Measurements from ENCODE around the gene SH3BP5L. TPM values are rescaled to one million over a fixed set of nuclear protein-coding genes. Genes with fewer than 3 reads are reported as not detected.
"Not testable (repeated sequence)": the region's sequence is repeated elsewhere in the genome, so short reads cannot be mapped to it uniquely, and the experiment has no call there.

The SH3BP5L gene
- total RNA-seq, 1 donor from 2014 or later: 27.5 TPM

DNA sequence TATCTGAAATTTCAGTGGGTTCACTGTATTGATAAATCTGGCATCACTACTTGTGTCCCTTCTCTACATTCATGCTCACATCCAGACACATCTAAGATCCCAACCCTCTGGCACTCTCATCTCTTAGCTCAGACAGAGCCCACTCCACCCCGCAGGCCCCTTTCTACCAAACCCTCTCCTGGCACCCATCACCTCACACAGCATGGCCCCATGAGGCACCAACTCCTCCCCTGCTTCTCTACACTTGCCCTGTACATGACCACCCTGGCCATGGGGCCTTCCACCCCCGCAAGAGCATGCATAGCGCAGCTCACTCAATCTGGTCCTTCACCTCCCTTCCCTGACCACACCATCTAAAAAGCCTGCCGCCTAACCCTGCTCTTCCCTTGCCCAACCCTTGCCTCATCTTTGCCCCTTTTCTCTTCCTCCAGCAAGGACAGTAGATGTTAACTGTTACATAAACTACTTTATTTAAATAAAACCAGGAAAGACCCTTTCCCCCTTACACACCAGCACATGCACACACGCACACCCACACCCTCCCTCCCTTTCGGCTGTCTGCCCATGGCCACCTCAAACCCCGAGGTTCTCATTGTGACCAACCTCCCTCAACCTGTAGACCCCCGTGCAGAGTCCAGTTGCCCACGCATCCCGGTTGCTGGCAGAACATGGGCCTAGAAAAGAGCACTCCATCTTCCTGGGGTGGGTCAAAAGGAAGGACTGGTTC is 15.6 kb downstream of the SH3BP5L start:
- DNase-seq: no peak

DNA sequence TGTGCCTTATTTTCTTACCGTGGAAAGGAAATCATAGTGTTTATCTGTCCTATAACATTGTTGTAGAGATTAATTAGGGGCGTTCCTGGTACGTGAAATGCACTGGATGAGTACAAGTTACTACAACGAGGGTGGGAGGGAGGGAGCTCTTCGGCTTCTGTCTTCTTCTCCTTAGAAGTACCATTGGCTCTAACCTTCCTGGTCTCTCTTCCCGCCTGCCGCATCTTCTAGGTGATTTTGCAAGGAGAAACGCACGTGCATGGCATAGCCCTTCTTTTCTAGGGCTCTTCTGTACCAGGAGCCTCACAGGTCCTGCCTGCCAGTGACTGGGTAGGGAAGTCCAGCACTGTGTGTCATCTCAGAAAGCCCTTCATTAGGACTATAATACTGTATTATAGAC is 16.8 kb downstream of the SH3BP5L start:
- no peak for DNase-seq

DNA sequence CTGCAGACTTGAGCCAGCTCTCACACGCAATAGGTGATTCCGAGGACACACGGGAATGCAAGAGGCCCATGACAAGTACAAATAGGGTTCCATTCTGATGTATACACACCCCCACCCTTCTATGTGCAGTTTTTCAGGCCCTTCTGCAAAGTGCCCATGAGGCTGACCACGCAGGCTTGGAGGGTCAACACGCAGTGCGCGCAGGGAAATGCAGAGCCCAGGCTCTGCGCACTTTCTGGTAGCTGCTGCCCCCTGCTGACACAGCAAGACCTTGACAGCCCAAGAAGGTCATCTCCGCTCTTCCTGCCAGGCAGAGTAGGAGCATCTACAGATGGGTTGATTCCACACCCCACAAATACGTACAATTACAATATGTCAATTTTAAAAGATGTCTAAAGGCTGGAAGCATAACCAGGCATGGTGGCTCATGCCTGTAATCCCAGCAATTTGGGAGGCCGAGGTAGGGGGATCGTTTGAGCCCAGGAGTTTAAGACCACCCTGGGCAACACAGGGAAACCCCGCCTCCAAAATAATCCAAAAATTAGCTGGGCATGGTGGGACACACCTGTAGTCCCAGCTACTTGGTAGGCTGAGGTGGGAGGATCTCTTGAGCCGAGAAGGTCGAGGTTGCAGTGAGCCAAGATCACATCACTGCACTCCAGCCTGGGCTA is 18.5 kb downstream of the SH3BP5L start:
- no peak for DNase-seq

DNA sequence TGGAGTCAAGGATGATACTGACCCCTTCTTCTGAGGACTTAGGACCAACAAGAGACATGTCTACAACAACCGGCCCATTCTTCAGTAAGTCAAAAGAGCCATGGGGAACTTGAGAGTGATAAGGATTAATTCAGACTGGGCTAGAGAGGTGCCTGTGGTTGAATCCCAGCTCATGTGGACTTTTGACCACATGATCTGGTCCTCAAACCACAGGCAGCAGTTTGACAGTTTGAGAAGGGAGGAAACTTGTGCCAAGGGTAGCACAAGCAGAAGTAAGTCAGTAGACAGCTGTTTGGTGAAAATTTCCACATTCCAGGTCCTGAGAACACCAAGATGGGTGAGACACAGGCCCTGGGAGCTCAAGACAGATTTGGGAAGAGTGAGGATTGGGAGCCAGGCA is 19.8 kb downstream of the SH3BP5L start:
- no peak for DNase-seq

DNA sequence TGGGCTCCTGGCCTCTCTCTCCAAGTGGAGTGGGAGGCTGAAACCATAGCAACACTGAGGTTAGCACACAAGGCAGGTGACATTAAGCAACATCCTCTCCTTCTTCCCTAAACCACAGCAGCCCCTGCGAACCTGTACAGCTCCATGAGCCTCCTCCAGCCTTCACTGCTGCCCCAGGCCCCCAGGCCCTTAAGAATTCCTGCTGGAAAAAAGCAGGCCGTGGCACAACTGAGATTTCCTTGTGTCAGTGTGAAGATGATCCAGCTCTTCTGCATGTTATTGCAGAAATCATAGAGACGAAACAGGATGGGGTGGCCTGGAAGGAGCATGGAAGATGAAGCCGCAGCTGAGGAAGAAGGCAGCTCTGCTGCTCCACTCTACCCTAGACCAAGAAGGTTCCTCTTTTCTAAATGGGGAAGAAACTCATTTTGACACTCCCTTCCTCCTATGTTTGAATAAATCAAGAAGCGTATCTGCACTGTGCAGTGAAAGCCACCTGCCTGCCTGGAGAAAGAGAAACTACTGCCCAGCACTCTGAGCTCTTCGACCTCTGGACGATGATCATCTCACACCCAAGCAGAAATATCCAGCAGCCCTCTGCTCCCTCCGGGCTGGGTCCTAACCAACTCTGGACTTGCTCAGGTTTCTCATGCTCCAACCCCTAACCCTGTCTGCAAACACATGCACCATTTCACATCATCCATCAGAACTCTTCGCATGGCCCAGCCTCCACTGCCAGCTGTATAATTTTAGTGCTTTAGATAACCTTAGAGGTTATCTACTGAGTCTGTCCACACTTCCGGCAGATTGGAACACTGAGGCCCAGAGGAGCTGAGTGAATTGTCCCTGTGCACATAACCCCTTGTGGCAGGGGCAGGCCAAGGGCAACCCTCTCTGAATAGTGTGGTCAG is 20.7 kb downstream of the SH3BP5L start:
- DNase-seq: no peak

DNA sequence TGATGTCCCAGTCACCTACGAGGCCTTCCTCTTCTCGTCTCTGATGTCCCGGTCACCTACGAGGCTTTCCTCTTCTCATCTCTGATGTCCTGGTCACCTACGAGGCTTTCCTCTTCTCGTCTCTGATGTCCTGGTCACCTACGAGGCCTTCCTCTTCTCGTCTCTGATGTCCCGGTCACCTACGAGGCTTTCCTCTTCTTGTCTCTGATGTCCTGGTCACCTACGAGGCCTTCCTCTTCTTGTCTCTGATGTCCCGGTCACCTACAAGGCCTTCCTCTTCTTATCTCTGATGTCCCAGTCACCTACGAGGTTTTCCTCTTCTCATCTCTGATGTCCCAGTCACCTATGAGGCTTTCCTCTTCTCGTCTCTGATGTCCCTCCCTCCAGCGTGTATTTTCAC is 22.2 kb downstream of the SH3BP5L start:
- not testable (repeated sequence) for DNase-seq

DNA sequence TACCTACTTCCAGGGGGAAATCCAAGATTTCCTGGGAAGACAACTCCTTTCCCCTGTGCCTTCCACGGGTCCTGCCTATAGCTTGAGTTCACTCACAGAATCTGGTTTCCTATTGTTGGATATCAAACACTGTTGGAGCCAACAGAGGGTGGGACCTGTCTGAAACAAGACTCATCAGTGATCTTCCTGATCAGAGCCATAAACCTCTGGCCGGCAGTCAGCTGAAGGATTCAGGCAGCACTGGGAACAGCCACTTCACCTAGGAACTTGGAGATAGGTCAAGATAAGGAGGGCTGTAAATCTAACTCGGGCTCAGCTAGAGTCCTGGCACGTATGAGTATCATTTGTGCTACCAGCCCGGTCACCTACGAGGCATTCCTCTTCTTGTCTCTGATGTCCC is 23.3 kb downstream of the SH3BP5L start:
- DNase-seq: no peak

DNA sequence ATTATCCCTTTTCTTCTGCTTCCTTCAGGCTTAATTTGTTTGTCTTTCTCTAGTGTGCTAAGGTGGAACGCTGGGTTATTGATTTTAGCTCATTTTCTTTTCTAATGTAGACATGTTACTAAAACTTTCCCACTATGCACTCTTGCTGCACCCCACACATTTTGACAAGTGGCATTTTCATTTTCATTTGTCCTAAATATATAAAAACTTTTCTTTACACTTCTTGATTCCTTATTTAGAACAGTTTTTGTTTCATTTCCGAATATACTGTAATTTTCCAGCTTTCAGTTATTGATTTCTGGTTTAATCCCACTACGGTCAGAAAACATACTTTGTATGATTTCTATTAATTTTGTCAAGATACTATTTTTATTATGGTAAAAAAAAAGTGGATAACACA is 25.3 kb downstream of the SH3BP5L start:
- no peak for DNase-seq

DNA sequence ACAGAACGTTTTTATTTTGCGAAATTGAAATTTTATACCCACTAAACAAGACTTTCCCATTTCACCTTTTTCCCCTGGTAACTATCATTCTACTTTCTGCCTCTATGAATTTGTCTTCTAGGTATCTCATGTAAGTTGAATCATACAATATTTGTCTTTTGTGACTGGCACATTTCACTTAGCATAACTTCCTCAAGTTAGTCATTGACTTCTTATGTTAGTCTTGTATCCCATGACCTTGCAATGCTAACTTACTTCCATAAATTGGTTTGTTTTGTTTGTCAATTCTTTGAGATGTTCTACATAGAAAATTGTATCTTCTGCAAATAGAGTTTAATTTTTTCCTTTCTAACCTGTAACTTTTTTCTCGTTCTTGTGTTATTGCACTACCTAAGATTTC is 26.9 kb downstream of the SH3BP5L start:
- DNase-seq: no peak

DNA sequence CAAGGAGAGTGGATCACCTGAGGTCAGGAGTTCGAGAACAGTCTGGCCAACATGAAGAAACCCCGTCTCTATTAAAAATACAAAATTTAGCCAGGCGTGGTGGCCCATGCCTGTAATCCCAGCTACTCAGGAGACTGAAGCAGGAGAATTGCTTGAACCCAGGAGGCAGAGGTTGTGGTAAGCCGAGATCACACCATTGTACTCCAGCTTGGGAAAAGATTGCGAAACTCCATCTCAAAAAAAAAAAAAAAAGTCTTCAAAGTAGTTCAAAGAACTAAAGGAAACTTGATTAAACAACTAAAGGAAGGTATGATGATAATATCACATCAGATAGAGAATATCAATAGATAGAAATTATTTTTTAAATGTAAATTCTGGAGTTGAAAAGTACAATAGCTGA is 31.1 kb downstream of the SH3BP5L start:
- DNase-seq: not testable (repeated sequence)

DNA sequence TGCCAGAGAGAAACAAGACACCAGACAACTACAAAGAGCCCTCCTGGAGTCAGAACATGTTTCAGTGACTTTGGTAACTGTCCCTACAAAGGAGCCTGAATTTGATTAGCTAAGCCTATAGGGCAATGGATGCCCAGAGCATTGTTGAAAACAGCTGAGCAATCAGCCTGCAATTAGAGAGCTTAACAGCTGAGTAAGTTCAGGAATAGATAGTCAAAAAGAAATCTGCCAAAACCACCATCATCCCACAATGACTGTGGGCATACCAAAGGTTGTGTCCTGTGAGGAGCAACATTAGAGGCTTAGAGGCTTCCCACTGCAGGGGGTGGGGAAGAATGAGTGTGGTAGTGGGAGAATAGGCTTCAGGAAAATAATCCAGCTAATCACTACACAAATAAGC is 32.1 kb downstream of the SH3BP5L start:
- DNase-seq: no peak

DNA sequence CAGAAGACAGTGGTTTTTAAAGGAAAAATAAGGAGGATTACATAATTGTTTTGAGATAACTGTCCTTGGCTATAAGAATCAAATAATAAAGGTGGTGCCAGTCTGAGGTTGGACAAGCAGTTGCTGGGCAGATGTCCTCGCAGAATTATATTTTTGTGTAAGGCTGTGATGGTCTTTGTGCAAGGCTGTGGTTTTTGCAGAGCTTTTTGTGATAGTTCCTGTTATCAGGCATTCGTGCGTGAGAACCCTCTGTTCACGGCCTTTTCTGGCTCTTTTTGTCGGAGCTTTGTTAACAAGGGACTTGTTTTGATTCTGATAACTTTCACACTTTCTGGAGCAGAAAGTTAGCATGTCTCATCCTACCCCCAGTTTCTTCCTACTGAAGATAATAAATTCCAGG is 33.4 kb downstream of the SH3BP5L start:
- no peak for DNase-seq

DNA sequence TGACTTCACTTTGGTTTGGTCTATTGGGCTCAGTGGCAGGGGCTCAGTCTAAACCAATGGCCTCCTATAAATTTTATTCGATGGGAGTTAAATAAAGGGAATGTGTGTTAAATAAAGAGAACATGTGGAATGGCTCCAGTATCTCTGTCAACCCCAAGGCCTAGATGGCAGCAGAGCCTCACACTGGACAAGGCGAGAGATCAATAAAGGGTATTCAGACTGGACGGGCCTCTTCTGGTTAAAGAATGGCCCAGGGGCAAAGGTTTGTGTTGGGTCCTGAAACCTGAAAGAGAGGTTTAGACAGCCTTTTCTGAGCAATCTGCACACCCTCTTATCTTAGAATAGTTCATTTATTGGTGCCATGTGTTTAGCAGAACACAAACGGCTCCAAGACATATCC is 34.7 kb downstream of the SH3BP5L start:
- DNase-seq: no peak

DNA sequence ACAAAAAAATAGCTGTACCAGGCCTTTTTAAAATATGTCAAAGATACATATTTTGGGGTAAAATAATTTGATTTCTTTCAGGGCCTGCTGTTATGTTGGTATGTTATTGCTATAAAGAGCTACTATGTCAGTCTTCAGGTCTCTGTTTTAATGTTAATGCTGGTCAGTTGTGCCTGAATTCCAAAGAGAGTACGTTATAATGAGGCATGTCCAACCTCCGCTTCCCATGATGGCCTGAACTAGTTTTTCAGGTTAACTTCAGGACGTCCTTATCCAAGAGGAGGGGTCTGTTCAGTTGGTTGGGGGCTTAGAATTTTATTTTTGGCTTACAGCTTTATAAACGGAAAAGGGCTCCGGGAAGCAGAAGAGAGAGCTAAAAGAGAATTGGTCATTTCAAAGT is 35.3 kb downstream of the SH3BP5L start:
- no peak for DNase-seq

DNA sequence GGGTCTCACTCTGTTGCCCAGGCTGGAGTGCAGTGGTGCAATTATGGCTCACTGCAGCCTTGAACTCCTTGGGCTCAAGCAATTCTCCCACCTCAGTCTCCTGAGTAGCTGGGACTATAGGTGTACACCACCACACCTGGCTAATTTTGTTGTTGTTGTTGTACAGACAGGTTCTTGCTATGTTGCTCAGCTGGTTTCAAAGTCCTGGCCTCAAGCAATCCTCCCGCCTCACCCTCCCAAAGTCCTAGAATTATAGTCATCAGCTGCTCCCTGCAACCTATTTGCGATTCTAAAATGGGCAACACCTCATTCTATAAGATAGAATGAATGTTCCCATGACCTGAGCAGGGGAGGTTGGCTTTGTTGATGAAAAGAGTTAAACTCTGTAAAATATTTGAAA is 36.4 kb downstream of the SH3BP5L start:
- DNase-seq: not testable (repeated sequence)

DNA sequence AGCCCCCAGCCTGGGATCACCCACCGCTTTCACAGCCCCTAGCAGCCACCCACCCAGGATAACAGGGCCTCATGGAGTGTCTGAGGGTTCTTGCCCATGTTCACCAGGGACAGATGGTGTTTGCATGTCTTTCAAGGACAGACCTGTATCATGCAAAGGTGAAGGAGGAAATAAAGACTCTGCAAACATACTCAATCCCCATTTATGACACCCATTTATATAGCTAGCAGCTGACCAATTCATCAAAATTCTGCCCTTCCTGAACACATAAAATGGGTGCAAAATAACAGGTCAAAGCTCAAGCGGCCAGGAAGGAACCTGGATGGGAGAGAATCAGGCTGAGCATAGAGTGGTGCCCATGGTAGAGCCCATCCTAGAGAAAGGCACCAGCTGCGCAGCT is 37.4 kb downstream of the SH3BP5L start:
- no peak for DNase-seq

DNA sequence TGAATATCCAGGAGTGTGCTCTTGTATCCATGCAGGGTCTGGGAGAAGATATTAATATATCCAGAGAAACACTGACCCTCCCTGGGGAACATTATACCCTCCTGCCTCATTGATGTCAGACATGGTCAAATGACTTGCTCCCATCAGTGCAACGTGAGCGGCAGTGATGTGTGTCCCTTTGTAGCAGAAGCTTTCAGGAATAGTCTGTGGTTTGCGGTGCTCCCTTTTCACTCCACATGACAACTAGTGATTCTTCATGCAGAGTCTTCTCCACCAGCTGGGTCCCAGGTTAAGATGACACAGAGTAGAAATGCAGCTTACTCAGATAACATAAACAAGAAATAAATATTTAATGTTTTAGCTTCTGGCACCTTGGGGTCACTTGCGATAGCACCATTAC is 38.3 kb downstream of the SH3BP5L start:
- DNase-seq: no peak

DNA sequence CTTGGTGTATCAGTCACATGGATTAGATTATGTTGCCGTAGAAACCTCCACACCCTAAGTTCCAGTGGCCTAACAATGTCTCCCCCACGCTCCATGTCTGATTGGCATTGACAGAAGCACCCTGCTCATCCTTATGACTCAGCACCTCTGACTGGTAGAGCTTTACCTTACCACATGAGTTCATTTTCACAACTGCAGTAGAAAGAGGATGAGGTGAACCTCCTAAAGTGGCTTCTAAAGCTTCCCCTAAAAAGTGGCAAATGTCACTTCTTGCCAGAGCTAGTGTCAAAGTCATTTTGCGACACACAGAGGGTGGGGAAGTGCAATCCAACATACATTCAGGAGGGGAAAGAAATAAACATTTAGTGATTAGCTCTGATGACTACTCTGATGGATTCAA is 39.6 kb downstream of the SH3BP5L start:
- no peak for DNase-seq

DNA sequence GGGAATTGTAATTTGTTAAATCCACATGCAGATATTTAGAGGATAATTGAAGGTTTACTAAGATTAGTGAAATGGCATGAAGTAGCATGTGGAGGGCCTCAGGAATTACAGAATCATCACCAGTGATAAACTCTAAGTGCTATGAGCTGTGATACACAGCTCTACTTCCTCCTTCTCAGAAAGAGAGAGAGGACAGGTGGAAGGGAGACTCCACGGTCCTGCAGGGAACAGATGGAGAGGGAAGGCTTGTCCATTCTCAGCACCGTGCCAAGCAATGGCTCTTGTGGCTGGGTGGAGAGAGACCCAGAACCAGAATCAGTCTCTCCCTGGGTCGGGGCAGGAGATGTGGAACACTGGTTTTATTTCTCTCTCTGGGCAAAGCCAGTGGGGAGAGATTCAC is 42.3 kb downstream of the SH3BP5L start:
- DNase-seq: no peak

DNA sequence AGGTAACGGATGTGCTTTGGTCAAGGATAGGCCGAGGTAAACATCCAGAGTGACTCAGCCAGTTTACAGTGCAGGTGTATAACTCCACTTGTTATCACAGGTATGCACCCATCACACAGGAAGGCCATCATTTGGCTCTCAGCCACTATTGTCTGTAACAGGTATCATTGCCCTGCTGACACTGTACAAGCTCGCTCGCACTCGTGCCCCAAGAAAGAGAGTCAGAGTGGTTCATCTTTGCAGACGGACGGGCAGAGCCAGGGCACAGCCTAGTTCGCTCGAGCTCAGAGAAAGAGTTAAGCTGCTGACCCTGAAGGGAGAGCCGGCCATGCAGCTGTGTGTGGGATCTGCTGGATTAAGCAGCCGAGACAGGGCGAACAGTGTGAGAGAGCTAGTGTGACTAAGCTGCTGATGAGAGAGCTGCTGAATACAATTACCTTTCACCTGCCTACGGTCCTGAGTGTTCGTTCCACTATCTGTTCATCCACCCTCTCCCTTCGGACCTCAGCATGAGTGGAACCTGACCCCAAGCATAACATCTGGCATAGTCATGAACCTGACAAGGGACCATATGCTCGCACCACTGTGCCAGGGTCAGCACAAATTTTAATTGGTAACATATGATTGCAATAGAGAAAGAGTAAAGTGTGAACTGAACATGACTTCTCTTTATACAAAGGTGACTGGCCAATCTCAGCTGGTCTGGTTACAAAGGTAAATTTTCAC is 43.1 kb downstream of the SH3BP5L start:
- DNase-seq: no peak

DNA sequence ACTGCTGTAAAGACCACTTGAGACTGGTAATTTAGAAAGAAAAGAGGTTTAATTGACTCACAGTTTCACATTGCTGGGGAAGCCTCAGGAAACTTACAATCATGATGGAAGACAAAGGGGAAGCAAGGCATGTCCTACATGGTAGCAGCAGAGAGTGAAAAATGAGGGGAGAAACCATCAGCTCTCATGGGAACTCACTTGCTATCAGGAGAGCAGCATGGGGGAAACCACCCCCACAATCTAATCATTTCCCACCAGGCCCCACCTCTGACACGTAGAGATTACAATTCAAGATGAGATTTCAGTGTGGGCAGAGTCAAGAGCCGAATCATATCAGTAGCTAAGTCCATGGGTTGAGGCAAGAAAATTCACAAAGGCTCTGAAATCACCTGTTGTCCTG is 46.4 kb downstream of the SH3BP5L start:
- no peak for DNase-seq

DNA sequence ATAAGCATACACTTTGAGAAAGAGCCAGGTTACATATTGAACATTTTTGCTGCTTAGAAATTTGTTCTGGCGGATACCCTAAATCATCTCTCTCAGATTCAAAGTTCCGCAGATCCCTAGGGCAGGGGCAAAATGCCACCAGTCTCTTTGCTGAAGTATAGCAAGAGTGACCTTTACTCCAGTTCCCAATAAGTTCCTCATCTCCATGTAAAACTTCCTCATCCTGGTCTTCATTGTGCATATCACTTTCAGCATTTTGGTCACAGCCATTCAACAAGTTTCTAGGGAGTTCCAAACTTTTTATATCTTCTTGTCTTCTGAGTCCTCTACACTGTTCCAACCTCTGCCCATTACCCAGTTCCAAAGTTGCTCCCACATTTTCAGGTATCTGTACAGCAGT is 46.8 kb downstream of the SH3BP5L start:
- DNase-seq: no peak

DNA sequence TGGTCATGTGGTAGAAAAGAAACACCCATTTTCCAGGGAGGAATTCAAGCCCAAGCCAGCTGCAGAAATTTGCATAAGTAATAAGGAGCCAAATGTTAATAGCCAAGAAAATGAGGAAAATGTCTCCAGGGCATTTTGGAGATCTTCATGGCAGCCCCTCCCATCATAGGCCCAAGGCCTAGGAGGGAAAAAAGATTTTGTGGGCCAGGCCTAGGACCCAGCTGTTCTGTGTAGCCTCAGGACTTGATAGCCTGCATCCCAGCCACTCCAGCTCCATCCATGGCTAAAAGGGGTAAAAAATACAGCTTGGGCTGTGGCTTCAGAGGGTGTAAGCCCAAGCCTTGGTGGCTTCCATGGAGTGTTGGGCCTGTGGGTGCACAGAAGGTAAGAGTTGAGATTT is 48.7 kb downstream of the SH3BP5L start:
- DNase-seq: no peak
